Measurements from ENCODE around the gene PGAP3.

DNA sequence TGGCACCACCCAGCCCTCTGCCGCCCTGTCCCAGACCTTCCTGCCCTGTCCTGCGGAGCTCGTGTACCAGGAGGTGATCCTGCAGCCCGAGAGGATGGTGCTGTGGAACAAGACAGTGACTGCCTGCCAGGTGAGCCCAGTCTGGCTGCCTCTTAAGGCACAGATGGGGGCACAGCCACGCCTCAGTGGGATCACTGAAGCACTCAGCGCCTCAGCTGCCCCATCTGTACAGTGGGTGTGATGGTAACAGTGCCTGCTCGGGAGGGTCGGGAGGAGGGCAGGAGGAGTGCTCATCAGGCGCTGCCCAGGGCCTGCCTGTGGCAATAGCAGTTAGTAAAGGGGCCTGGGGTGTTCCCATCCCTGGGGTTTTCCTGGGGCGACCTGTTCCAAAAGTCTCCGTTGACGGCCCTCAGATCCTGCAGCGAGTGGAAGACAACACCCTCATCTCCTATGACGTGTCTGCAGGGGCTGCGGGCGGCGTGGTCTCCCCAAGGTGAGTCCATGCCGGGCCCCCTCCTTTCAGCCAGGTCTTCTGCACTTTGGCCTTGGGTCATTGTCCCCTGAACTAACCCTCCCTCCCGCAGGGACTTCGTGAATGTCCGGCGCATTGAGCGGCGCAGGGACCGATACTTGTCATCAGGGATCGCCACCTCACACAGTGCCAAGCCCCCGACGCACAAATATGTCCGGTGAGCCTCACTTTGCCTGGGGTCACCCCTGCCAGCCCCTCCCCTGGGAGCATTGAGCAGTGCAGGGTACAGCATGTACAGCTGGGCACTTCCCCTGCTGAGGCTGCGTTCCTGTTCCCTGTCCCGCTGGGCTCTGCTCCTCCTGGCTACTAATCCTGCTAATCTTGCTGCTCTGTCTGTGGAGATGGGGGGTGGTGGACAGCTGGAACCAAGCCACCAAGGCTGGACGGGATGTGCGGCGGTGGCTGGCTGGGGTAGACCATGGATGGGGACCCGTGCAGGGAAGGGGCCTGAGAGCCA, 27.2 kb downstream of the PGAP3 start:
- no peak for TF ChIP-seq POLR2AphosphoS5 (IDR thresholded peaks at IDR 0.05)
- TF ChIP-seq, protein P1, sequence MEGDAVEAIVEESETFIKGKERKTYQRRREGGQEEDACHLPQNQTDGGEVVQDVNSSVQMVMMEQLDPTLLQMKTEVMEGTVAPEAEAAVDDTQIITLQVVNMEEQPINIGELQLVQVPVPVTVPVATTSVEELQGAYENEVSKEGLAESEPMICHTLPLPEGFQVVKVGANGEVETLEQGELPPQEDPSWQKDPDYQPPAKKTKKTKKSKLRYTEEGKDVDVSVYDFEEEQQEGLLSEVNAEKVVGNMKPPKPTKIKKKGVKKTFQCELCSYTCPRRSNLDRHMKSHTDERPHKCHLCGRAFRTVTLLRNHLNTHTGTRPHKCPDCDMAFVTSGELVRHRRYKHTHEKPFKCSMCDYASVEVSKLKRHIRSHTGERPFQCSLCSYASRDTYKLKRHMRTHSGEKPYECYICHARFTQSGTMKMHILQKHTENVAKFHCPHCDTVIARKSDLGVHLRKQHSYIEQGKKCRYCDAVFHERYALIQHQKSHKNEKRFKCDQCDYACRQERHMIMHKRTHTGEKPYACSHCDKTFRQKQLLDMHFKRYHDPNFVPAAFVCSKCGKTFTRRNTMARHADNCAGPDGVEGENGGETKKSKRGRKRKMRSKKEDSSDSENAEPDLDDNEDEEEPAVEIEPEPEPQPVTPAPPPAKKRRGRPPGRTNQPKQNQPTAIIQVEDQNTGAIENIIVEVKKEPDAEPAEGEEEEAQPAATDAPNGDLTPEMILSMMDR (IDR thresholded peaks at IDR 0.05) = no peak
